Ecto neural progenitor cell (in vitro differentiated cells): ENCODE measurements around the gene CSN2.
"Not testable (repeated sequence)": the region's sequence is repeated elsewhere in the genome, so short reads cannot be mapped to it uniquely, and the experiment has no call there.

Source experiments
- DNase-seq: peaks from one replicate; pipeline ENCODE4 v3.0.0-alpha.2; 2018; ENCODE audit warnings: low spot score

The CSN2 gene

DNA sequence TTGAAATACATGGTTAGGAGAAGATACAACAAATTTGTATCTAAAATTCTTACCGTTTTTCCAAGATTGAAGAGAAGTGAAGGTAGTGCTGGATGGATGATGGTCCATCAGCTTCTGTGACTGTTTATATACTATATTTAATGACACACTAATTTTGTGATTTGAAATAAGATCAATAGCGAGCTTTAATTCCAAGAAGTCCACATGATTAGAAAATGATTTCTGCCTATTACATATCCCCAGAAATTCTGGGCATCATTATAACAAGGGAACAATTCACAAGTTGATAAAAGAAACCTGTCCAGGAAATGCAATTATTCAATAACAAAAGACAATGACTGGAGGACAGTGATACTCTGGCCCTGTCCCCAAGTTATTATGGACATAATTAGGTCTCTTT lies at the start of gene CSN2:
Gene CSN2 (minus strand): TSS at position 101 of the 400 bp plus-strand sequence. CDS start 4,733 bp downstream, outside the sequence.
- DNase-seq: no peak

- DNase-seq: no peak
Measured at GRCh38 chr4:70008771-70009170, 43.2 kb upstream of the CSN2 start.

GRCh38 chr4:70002507-70002906 lies 37.0 kb upstream of the CSN2 start:
- no peak for DNase-seq

DNA sequence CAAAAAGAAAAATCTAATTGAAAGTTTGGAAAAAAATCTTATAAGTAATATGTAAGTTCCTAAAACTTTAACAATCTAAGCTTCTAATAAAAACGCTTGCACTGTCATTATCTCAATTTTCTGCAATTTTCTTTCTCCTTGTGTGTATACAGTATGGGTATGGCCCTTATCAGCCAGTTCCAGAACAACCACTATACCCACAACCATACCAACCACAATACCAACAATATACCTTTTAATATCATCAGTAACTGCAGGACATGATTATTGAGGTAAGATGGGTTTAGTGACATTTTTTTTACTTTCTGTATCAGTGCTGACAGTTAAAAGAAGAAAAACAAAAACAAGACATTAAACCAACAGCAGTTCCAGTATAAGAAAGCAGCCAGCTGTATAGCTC lies 35.2 kb upstream of the CSN2 start:
- no peak for DNase-seq

DNA sequence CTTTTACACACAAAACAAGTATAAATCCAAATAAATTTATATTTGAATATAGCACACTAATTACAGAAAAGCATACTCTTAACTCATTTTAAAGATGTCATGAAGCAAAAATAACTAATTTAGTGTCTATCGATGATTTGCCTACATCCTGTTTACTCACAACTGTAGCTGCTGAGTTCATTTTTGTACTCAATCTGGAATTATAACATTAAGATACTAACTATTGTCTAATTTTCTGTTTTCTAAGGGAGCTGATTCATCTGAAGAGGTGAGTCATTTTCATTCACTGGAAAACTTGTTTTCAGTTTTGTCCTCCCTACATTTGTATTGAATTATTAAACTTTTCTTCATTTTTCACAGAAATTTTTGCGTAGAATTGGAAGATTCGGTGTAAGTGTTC lies 33.9 kb upstream of the CSN2 start:
- no peak for DNase-seq

- no peak for DNase-seq
Measured at GRCh38 chr4:69995526-69996016, 30.0 kb upstream of the CSN2 start, which contains the start of gene STATH. STATH (plus strand) TSS chr4:69995966; CDS start chr4:69998438, 2,472 bp downstream.

GRCh38 chr4:69994782-69995181 lies 29.3 kb upstream of the CSN2 start:
- no peak for DNase-seq

DNA sequence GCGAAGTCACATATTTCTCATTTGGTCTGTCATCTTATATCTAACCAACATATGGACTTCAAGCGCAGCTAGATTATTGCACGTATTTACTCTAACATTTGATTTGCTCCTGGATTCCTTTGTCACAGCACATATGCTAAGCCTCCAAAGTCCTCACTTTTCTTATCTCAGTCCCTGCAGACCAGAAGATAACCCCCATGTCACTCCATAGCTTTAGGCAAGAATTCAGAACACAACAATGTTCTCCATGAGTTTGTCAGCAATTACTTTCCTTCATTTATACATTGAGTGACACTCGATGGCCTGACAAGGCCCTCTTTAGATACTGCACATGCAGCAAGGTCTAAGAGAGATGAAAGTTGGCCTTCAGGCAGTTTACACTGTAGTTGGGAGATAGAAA lies 25.5 kb upstream of the CSN2 start:
- no peak for DNase-seq

DNA sequence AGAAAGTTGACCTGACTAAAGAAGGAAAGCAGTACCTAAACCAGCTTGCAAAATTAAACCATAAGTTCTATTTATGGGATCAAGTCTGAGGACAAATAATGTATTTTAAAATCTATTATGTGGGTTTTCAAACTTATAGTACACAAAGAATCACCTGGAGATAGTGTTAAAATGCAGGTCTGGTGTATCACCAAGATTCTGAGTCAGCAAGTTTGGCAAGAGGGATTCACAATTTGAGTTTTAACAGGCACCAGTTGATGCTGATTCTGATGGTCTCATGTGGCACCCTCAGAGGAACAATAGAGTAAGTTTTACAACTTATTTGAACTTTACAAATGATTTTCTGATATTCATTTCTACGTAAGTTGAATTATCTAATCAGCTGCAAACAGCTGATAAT lies 21.1 kb upstream of the CSN2 start:
- DNase-seq: no peak

DNA sequence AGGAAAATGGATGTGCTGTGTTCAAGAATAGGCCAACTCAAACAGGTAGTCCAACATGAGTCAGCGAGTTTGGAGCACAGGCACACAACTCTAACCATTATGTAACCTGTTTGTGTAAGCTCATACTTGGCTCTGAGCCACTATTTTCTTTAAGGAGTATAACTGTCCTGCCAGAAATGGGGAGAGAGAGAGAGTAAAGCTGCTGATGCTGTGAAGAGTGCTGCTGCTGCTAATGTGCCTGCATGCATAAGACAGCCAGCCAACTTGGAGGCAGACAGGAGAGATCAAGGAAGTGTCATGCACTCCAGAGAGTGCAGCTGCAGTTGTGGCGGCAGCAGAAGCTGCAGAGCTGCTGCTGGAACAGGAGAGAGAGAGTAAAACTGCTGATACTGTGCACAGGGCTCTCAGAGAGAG lies 18.5 kb upstream of the CSN2 start:
- no peak for DNase-seq

GRCh38 chr4:69977582-69977981 lies 12.1 kb upstream of the CSN2 start:
- DNase-seq: no peak

GRCh38 chr4:69974631-69975030 lies 9.1 kb upstream of the CSN2 start:
- no peak for DNase-seq

DNA sequence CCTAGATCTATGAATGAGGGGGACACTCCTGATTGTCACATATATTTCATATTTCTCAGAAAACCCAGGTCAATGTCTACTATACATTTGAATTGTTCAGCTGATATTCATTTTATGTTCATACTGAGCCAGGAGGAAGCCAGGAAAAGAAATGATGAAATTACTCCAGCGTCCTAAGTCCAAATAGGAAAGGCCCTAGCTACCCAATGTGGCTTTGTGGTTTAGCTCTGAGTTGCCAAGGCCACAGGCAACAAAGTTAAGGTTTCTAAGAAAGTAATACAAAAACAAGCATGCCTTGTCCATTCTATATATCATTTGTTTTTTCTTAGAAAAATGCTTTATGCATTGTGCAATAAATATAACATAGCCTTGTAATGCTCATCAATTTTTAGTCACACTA lies 4.5 kb upstream of the CSN2 start:
- no peak for DNase-seq

DNA sequence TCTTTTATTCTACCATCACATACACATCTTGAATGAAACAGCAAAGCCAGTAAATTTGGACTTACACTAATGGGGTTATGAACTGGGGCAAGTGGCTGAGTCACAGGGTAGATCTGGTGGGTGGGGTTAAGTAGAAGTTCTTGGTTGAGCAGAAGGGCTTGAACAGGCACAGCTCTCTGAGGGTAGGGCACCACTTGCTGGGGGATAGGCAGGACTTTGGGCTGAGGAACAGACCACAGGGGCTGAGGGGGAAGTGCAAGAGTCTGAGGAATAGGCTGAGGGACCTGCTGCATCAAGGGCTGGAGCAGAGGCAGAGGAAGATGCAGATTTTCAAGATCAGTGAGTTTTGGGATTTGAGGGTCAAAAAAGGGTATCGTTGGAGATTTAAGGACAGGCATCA lies 8.3 kb downstream of the CSN2 start:
- DNase-seq: no peak

DNA sequence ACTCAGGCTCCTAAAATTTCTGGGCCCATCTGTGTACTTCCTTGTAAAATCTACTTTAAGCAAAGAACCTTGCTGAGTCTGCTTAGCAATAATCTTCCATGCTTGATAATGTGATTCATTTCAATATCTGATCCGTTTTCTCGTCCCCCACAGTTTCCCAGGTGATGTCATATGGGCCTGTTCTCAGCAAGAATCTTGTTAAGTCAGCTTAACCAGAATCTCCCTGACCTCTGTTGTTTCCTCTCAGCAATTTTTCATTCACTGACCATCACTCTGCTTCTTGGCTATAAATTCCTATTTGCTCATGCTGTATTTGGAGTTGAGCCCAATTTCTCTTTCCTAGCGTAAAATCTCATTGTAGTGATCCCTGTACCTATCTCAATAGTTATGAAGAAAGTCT lies 13.9 kb downstream of the CSN2 start:
- no peak for DNase-seq

DNA sequence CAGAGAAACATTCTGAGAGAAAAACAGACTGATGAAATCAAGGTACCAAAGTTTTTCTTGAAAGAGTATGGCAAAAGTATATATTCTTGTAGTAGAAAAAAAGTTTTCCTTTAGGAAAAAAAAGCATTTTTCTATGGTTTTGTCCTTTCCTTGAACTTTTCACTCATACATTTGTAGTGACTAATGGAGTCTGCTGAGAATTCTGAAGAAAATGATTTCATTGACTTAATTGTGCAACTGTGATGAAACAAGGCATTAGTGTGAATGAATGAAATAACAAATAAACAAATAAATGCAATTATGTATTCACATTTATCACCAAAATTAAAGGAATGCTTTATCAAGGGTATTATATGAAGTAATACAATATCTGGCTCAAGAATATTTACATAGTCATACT lies 29.0 kb downstream of the CSN2 start:
- no peak for DNase-seq

- no peak for DNase-seq
Measured at GRCh38 chr4:69934150-69934549, 31.4 kb downstream of the CSN2 start.

DNA sequence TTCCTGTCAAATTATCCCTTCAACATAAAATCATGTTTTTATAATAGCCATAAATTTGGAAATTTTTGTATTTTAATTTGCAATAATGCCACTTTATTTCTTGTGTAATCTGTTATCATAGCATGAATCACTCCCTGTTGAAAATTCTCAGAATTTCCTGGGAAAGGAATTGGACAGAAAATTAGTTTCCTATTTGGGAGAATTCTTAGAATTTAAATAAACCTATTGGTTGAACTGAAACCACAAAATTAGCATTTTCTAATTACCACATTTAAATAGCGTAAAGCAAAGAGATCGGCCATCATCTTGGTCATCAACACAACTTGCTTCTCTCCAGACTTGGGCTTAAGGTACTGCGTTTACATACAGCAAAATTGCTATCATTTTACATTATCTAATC lies 34.8 kb downstream of the CSN2 start, which contains the start of gene CSN1S1:
Gene CSN1S1 (plus strand): TSS at position 301 of the 400 bp plus-strand sequence. CDS start 1,488 bp downstream, outside the sequence.
- no peak for DNase-seq

GRCh38 chr4:69923782-69924410 lies 41.6 kb downstream of the CSN2 start:
- not testable (repeated sequence) for DNase-seq

- DNase-seq: no peak
Measured at GRCh38 chr4:69920874-69921273, 44.7 kb downstream of the CSN2 start.

DNA sequence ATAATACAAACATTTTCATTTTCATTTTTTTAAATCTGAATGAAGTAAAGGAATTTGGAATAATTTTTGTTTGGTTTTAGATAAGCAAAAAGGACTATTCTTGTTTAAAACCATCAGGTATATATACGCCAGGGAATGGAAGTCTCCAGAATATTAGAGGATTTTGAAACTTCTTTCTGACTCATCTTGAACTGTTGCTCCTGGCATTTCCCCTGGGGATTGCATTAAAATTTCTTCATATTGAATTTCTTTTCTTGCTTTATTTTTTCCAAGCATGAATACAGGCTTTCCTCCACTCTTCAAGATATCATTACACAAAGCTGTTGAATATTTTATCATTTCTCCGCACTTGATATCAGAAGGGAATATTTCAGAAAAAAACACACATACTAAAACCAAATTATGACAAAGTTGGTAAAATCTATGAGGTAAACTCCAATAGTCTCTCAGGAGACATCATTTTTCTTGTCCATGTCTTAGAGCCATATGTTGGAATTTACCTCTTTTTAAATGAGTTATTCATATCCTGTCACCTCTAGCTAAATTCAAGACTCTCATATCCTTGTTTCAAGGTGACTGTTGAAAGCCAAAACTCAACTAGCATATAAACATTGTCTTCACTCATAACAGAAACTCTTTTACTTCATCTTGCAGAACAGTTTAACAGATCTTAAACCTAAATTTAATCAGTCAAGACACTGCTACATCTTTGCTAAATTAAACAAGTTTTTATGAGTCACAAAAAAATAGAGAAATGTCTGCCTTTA lies 55.3 kb downstream of the CSN2 start:
- no peak for DNase-seq

GRCh38 chr4:69909195-69909594 lies 56.3 kb downstream of the CSN2 start:
- no peak for DNase-seq

GRCh38 chr4:69907151-69907550 lies 58.4 kb downstream of the CSN2 start:
- no peak for DNase-seq
